Right forelimb (tissue), 1 donor: ENCODE results near the gene GABRG3.

Source experiments
- DNase-seq: peaks from one replicate; pipeline ENCODE4 v3.0.0-alpha.2; 2018

GABRG3 gene

DNA sequence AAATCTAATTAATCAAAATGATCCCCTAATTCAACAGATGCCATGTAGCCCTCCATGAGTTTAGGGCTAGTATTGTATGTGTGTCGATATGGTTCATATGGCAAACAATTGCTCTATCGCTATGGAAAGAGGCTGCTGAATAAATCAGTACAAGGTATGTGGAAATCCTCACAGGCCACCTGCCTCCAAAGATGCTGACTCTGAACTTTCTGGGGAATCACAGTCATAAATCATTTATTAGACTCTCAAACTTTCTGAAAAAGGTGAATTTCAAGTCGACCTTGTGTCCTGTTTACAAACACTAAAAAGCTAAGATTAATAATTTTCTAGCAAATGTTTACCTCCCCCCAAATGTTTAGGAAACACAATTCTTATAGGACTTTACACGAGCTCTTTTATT, 462.6 kb downstream of the GABRG3 start:
- DNase-seq = no peak

DNA sequence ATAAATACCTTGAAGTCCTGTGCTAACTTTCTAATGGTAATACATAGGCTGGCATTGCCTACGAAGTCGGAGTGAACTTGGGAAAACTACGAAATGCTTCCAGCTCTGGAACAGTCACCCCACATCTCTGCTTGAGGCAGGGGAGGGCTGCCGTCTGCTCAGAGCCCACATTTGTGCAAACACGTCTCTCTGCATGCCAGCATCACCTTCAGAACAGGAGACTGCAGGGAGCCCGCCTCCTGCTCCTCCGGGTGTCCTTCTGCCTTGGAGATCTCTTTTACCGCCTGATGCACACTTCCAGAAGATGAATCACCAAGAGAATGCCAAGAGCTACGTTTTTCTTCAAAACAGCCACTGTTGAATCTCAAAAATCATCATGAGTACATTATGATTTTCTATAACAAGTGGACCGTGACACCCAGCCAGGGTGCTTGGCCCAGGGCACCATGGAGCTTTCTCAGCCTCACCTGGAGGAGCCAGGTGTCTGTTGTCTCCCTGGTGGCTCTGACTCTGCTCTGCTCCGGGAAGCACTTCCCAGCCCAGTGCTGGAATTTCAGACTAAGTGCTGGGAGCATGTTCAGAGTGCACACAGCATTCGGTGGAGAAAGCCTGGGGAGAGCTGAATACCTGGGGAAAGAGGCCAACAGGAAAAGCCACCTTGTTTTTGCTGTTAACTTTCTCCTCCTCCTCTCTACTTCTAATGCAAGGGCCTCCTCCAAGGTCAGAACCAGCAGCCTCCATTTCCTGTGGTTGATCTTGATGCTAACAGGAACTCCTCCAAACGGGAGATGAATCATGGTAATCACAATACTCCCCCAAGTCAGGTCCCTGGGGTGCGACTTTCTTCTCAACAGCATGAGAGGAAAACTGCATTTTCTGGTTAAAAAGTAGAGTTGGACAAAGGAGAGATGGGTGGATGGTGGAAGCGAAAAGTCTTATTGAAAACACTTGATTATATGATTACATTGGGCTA, 467.7 kb downstream of the GABRG3 start:
- no peak for DNase-seq

DNA sequence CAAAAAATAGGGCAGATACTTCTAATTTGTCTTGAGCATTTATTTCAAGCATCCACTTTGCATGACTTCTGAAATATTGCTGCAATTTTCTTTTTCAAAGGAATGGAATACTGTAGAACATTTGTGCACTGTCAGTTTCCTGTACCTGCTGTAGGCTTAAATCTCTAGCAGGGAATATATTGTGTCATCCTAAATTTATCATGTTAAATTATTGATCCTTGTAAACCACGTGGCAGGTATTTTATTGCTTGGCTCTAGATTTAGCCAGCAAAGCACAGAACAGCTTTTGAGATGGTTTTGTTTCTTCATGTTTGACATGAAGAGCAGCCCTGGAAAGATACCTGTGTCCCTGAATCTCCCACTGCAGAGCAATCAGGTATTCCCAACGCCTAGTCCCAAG, 470.1 kb downstream of the GABRG3 start:
- no peak for DNase-seq

DNA sequence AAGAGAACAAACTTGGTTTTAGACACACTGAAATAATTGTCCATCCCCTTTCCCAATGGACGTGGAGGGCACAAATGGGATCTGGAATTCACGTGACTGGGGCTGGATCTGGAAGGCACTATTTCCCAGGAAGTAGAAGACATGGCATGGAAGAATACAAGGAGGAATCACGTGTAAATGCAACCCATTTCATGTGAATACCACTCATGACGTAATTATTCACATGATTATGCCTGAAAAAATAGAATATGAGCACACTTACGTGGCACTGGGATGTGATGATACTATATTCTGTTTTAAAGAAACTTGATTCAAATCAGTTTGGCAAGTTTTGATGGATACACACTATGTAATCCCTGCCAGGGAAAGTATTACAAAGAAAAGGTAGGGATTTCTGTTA, 477.3 kb downstream of the GABRG3 start:
- DNase-seq = no peak

DNA sequence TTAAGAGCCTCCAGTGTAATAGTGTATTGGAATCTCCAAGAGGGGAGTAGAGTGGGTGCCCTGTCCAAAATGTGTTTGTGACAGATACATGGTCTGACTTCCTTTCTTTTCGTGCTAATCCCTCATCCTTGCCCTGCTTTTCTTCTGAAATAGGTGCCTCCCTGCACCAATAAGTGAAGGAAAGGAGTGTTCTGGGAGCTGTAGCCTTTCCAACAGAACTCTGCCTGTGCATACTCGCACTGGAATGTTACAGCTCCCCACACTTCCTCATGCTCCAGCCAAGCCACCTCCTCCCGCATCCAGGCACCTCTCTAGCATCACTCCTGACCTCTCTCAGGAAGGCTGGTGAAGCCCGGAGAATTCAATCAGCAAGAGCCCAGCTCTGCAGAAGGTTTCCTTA, 478.0 kb downstream of the GABRG3 start:
- no peak for DNase-seq

DNA sequence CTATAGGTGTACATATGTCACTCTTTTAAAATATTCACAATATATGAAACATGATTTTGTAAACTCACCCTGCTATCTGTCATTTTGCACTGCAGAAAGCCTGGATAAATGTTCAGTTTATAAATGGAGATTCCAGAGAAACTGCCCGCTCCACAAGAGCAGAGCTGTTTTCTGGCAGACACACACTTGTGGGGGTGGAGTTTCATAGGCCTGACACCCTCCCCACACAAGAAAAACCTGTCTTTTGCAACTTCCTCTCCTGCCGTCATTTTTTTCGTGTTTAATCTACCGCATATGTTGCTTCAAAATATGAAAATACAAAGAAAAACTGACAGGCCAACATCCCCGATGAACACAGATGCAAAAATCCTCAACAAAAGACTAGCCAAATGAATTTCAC, 479.0 kb downstream of the GABRG3 start:
- no peak for DNase-seq

DNA sequence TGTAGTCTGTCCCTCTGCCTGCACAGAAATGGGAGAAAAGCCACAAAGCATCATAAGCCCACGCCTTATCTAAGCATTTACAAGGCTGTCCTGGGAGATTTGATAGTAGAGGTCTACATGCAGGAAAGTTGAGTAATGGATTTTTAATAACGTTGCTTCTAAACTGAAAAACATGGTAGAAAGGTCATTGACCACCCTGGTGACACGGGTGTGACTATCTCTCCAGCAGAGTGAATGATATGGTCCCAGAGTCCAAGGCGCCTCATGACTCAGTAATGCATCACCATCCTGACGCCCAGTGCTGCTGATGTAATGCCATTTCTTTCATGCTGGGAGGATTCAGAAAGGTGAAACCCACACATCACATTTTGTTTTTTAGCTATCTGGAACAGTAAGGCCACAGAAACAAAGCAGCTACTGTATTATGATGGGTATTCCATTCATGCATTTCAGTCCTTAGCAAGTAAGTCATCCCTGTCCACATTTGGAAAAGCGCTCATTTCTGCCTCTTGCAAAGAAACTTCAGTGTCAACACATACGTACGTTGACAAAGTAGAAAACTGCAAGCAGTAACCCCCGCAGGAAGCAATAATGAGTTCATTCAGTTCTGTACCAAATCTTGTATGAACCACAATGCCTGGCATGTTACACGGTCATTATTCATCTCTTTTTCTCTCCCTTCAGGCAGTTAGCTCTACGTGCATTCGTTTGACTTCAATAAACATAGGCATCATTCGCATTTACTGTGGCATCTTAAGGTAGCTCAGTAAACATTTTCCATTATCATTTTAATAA, 483.5 kb downstream of the GABRG3 start:
- no peak for DNase-seq

DNA sequence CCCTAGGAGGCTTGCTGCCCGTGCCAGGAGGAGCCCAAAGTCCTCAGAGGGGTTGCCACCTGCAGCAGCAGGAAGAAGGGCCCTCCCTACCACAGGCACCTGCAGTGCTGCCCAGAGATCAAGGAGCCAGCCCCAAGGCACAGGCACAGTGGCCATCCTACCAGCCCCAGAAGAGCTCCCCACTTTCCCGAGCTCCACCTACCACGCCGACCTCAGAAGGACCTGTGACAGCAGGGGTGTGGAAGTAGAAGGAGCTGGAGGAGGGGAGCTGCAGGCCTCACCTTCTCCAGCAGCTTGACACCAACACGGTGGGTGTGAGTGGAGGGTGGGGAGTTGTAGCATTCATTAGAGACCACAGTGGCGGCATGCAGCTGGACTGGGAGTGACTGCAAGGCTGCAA, 485.8 kb downstream of the GABRG3 start:
- DNase-seq = no peak

DNA sequence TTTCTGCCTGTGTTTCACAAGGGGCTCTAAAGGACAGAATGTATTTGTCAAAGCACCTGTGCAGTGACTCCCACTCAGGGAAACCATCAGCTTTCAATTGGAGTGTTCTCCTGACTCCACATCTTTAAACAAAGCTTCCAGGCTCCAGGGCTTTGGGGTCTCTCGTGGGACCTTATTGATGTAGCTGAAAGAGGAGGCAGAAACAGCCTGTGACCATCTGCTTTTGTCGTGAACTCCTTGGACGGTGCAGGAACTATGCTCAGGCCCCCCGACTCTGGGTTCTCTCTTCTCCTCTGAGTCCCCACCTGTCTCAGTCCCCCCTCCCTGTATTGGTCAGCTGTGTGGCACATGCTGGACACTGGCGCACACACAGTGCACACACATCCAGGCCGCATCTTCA, 486.8 kb downstream of the GABRG3 start:
- DNase-seq = no peak

DNA sequence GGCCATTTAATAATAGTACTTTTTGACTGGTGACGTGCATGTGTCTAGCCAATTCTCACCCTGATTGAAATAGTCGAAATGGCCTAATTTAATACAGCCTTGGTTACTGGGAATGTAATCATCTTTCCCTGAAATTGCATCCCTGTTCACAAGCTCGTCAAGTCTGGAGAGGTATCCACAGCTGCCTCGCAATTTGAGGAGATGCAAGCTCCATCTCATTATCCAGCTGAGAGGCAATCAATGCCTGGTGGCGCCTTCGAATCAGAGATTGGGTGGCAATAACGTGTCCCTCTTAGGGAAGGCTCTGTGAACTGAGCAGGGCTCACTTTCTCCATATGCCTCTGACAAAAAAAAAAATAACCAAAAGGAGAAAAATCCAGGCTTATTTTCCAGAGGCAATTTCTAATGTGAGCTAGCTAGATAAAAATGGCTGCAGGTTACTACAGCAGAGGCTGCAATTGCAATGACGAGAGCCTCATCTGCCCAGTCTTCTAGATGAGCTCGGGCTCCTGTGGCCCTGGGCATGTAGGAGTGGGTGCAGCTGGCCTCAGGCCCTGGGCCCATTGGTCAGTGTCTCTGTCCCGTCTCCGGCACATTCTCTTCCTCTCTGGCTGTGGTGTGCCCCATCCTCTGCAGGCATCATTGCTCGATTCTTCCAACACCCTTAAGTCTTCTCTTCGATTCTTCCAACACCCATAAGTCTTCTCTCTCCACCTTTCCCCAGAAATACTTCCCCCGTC, 487.5 kb downstream of the GABRG3 start:
- DNase-seq = no peak

DNA sequence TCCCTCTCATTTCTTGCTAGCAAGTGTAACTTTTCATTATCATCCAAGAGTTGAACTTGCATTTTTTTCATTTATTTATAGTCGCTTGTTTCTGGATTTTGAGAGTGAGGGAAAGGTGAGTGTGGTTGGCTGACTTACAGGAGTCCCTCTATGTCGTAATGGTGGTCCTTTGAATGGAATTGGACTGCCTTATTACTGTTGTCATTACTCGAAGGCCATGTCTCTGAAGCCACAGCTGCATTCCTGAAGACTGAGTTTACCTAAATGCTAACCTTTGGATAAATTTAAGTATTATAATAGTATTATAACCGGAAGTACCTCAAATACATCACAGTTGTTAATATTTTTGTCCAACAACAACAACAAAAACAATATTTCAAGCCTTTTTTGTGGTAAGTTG, 488.9 kb downstream of the GABRG3 start:
- DNase-seq = no peak

DNA sequence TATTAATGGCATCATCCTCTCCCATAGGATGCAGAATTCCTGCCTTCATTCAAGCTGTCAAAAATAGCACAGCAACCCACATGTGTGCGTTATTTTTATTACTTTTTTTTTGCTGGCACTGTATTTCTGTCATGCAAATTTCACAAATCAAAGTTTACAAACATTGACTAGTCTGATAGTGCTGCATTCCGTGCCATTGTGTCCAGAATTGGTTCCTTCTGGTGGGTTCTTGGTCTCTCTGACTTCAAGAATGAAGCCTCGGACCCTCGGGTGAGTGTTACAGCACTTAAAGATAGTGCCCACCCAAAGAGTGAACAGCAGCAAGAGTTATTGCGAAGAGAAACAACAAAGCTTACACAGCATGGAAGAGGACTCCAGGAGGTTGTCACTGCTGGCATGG, 490.2 kb downstream of the GABRG3 start:
- no peak for DNase-seq

DNA sequence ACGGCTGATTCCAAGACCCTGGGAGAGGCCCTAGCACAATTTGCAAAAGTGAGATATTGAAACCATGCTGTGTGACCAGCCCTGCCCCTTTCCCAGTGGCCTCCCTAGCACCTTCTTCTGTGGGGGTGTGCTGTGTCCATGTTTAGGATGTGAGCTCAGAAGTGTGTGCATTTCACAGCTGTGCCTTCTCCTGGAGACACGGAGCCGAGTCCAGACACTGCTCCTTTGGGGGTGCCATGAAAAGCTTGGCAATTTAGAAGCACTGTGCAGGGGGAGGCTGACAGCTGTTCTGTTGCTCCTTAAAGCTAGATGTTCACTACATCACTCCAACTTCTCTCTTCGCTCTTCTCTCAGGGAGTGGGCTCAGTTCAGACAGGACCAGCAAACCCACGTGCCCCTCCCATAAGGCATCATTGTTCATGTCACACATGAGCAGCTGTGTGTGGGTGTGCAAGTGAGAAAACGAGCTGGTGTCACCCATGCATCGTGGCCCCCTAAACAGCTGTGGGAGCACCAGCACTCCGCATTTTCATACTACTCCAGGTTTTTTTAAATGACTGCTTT, 492.6 kb downstream of the GABRG3 start:
- DNase-seq = no peak

DNA sequence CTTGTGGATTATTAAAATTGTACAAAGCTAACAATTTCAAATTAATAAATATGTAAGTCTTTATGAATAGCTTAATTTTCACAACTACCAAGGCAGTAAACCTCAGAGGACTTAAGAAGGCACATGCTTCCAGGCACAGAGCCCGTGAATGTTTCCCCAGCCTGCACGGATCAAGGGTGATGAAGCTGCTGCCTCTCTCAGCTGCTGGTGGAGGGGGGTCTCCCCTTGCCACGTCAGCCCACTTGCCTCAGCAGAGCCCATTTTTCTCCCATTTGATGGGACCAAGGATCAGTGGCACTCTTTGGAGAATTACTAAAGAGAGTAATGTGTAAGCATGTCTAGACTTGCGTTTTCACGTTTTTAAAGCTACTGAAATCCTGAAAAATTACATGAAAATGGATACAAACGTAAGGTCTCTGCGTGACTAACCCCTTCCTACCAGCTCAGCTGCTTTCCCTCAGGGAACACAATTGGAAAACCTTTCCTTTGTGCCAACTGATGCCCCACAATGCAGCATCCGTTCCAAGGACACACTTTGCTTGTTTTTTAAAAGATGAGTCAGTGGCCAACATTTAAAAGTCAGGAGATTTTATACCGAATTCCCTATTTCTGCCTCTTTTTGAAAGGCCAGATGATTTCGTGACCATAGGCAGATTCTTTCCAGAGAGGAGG, 494.1 kb downstream of the GABRG3 start:
- no peak for DNase-seq

DNA sequence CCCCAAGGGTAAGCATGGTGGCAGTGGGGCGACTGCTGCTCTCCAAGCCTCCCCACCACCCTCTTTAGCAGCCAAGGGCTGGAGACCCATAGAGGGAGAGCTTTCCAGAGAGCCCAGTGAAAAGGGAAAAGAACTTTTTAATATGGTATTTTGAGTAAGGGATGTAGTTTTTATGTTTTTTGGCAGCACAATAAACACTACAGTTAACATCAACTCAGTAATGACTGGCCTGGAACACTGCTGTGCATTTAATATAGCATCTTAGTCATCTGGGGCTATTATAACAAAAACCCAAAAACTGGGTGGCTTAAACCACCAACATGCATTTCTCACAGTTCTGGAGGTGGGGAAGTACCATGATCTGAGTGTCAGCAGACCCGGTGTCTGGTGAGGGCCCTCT, 495.8 kb downstream of the GABRG3 start:
- no peak for DNase-seq

DNA sequence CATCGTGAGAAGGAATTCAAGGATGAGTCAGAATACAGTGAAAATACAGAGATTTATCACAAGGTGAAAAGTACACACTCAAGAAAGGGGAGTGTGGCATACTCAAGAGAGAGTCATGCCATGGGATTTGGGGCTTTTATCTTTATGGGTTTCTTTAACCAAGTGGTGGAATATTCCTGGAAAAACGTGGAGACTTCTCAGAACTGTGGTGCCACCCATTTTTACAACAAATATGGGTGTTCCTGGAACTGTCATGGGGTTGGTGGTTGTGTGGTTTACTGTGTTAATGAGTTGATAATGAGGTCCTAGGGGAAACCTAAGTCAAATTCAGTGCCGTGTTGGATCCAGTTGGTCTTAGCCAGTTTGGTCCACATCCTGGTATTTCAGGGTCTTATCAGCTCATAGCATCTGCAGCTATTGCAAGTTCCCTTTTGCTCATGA, 497.2 kb downstream of the GABRG3 start:
- DNase-seq = no peak

DNA sequence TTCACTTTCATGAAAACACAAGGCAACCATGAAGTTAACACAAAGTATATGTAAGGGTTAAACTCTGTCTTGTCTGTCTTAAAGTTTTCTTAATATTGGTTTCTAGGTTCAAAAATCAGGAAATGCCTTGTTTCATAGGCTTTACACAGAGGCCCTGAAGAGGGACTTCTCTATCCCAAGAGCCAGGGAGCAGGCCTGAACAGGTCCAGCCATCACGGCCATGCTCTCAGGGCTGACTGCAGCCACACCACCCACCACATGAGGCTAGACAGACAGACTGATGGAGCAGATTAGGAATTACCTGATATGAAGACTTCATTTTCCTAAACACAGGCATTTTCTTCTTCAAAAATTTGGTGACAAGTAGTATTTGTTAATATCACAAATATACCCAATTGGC, 502.9 kb downstream of the GABRG3 start:
- DNase-seq = no peak

DNA sequence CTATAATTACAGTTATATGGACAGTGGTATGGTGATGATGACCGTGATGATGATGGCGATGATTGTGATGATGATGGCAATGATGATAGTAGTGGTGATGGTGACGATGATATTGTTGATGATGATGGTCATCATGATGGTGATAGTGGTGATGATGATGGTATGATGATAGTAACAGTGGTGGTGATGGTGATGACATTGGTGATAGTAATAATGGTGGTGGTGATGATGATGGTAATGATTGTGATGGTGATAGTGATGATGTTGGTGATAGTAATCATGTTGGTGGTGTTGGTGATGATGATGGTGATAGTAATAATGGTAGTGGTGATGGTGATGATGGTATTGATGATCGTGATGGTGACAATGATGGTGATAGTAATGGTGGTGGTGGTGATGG, 504.4 kb downstream of the GABRG3 start:
- no peak for DNase-seq

DNA sequence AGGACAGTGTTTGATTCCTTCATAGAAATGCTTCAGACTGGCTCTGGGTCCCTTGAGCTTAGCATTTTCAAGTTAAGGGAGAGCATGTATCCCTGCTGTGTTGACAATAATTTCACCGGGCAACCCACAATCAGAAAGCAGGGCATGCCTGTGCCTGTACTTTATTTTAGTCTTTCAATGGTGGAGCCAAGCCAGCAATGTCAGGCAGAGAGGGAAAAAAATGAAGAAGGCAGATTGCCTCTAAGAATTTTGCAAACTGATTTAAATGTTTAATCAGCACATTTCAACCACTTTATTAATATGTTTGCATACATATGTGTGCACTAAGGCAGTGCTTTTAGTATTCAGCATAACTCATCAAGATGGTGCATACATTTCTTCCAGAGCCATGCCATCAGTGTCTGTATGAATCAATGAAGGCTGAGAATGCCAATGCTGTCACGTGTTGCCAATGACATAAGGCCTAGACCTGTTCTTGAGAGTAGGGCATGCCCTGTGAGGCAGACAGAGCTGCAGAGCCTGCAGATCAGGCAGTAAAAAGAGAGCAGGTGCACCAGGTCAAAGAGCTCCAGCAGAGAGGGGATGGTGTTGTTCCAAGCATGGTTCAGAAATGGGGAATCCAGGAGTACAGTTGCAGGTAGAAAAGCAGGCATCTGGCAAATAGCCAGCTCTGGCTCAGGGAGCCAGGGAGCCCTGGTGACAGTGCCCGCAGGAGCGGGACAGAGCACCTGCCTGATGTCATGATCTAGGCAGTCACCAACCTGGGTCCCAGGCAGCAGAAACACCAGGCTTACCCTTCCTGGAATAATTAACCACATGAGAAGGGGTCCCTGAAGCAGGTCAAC, 508.5 kb downstream of the GABRG3 start:
- DNase-seq = no peak

DNA sequence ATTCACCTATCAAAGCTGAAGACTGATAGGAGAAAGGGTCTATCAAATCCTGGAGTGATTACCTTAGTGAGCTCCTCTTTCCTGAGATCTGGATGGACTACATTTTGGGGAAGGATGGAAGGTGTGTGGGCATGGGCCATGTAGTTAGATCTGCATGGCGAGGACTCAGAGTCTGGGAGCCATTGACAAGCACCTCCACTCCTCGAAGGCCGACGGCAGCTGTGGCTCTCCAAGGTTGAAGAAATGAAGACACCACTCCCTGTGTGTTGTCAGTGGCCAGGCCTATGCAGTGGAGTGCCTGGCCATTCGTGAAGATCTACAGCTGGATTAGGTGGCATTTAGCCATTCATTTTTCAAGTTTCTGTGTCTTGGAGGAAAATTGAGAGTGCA, 509.2 kb downstream of the GABRG3 start:
- DNase-seq = no peak

DNA sequence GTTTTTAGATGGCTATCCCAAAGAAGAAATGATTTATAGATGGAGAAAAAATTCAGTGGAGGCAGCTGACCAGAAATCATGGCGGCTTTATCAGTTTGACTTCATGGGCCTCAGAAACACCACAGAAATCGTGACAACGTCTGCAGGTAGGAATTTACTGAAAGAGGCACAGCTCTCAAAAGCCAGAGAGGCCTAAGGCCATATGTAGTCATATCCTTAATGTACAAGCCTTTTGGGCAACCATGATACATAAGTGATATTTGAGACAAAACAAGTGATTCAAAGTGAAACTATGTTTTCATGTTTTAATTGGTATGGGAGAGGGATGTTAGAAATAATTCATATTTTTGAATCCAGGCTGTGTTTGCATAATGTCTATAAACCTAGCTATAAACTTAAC, 509.7 kb downstream of the GABRG3 start:
- DNase-seq = no peak
